Urothelium cell line (cell line): ENCODE data around the gene SPON2.

ENCODE experiments used
- DNase-seq: peaks from one replicate; pipeline ENCODE4 v3.0.0; 2011; ENCODE audit warnings: low spot score, mixed read lengths
- FAIRE-seq: peaks from 2 replicates; lab custom pipeline; 2011; peaks lifted over from hg19 to GRCh38; lab: Jason Lieb, UNC

The SPON2 gene

DNA sequence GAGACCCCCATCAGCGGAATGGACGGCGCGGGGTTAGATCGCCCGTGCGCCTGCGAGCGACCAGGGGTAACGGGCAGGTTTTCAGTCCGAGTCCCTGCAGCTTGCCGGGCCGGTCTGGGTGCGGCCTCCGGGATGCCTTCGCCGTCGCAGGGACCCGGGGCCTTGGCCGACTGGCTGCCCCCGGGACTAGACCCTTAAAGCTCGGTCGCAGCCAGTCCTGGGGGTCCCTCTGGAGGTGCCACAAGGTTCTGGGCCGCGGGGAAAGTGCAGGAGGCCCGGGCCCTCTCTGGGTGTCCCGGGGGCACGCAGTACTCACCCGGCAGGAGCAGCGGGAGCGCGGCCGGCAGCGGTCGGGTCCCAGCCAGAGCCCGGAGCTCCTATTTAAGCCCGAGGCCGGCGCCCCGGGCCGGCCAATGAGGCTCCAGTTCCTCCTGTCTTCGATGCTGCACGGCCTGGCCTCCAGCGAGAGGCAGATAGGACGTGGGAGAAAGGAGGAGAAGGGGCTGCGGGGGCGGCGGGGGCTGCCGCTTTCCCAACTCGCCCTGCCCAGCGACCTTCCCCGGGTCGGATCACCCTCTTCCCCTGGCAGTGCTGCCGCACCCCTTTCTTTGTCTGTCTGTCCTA lies at the start of gene SPON2:
Gene SPON2 (minus strand): TSS at position 356 of the 624 bp plus-strand sequence.
- no peak for FAIRE-seq
- DNase-seq, result no peak

DNA sequence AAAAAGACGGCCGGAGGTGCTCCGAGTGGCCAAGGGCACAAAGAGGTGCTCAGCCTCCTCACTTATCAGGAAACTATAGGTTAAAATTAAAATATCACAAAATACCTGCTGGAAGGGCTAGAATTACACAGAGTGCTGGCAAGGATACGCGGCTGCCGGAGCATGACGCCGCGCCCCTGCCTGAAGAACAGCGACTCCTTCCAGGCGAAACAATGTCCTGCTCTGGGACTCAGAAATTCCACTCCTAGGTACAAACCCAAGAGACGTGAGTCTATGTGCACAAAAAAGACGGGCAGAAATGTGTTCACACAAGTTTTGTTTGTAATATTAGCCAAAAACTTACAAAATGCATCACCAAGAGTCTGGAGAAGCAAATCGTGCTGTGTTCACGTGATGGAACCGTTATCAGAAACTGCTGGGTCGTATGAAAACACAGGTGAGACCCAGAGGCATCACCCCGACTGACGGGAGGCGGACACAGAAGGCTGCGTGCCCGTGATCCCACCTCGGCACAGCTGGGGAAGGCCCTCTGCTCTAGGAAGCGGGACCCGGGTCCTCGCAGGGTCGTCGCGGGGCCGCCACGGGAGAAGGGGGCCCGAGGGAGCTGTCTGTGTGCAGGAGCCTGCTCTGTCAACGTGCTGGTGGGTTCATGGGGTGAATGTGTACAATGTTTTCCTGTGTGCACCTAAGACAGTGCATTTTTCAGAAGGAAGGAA lies 48.9 kb upstream of the SPON2 start:
- DNase-seq (no peak), FAIRE-seq (no peak)

DNA sequence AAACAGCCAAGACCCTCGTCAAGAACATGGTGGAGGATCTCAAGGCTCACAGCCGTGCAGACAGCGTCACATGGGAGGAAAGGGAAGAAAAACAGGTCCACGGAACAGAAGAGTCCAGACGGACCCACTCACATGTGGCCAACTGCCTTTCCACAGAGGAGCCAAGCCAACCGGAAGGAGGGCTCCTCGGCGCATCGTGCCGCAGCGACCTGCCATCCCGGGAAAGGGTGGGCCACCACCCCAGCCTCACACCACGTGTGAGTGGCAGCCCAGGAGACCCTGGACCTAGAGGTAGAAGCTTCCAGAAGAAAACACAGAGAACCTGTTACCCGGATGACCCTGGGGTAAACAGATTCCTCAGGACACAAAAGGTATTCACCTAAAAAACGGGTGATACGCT lies 48.2 kb upstream of the SPON2 start:
- no peak for FAIRE-seq

DNA sequence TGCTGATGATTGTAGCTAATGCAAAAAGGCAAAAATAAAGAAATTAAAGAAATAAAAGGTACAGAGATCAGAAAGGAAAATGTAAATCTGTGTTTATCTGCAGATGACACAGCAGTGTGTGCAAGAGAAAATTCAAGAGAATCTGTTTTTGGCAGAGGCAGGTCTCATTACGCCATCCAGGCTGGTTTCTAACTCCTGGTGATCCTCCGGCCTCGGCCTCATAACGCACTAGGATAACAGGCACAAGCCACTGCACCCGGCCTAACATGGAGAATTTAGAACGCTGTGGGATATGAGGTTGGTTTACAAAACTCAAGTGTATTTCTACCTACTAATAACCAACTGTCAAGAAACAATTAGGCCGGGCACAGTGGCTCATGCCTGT lies 47.2 kb upstream of the SPON2 start:
- FAIRE-seq (no peak), DNase-seq (no peak)

More for the DNA sequence above, 48.2 kb upstream of the SPON2 start:
- DNase-seq, result no peak

DNA sequence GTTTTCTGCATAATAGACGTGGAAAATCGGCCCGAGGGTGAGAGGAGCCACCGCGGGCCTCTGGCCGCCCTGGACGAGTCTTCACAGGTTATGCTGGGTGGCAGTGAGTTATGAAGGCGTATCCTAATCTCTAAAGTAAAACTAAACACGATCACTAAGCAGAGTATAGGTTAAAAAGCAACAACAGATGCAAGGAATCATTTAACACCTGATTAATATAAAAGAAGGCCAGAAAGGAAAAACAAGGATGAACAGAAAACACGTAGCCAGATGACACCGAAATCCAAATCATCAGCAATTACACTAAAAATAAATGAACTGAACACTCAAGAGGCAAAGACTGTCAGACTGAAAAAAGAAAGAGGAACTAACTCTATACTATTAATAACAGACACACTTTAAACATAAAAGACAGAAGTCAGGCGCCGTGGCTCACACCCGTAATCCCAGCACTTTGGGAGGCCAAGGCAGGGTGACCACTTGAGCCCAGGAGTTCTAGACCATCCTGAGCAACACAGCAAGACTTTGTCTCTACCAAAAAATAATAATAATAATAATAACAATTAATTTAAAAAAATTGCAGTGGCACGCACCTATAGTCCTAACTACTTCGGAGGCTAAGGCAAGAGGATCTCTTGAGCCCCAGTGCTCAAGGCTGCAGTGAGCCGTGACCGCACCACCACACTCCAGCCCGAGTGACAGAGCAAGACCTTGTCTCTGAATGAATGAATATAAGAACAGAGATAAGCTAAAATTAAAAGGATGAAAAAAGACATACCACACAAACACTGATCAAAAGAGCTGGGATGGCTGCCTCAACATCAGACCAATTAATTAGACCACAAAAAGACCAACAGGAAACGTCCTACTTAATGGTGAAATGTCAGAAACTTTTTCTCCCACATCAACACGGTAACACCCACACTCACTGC lies 46.5 kb upstream of the SPON2 start:
- DNase-seq, result no peak
- no peak for FAIRE-seq

DNA sequence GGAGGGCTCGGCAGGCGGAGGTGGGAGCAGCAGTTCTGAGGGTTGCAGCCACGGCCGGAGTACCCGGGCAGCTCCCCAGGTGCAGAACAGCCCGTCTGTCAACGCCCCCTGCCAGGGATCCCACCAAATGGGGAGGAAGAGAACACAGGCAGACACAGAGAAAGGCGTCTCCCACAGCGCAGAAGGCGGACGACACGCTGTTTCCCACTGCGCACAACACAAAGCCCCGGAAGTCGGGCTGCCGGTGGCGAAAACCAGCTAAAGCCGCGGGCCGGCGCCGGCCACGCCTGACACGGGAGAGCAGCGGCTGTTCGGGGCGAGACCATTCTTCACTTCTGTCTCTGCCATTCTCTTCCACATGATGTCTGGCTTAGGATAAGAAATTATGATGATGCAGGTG lies 45.0 kb upstream of the SPON2 start:
- FAIRE-seq (no peak), DNase-seq (no peak)

DNA sequence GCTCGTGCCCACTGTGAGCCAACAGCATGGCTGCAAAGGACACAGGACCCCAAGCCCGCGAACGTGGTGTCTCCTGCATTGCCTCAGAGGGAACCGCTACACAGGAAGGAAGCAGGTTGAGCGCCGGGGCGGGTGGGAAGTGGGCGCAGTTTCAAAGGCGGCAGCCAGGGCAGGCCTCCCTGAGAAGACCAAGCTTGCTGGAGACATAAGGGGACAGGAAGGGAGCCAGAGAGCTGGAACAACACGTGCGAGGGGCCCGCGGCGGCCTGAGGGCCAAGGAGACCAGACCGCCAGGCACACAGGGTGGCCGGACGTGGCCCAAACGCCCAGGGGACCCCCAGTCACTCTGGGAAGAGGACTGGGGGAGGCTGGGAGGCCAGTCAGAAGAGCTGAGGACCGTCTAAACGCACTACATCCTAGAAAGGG lies 44.5 kb upstream of the SPON2 start:
- FAIRE-seq (no peak), DNase-seq (no peak)

DNA sequence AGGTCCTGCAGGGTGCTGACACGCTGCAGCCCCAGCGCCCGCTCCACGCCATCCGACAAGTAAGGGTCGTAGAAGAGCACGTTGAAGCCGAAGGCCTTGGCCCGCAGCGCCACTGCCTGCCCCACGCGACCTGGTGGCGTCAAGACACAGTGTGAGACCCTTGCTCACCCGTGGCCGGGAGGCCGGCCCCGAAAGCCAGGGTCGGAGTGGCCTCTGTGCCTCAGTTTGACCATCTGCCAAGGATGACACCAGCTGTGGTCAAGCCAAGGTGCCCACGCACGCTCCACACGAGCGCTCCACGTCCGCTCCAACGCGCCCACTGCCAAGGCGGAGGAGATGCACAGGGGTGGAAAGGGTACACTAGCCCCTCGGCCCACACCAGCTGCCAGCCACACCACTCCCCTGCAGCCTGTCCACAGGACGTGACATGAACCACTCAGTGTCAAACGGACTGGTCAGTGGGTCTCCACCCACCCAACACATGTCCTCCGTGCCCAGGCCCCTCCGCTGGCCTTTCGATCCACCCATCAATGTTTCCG lies 43.8 kb upstream of the SPON2 start:
- no peak for DNase-seq
- FAIRE-seq, result no peak

DNA sequence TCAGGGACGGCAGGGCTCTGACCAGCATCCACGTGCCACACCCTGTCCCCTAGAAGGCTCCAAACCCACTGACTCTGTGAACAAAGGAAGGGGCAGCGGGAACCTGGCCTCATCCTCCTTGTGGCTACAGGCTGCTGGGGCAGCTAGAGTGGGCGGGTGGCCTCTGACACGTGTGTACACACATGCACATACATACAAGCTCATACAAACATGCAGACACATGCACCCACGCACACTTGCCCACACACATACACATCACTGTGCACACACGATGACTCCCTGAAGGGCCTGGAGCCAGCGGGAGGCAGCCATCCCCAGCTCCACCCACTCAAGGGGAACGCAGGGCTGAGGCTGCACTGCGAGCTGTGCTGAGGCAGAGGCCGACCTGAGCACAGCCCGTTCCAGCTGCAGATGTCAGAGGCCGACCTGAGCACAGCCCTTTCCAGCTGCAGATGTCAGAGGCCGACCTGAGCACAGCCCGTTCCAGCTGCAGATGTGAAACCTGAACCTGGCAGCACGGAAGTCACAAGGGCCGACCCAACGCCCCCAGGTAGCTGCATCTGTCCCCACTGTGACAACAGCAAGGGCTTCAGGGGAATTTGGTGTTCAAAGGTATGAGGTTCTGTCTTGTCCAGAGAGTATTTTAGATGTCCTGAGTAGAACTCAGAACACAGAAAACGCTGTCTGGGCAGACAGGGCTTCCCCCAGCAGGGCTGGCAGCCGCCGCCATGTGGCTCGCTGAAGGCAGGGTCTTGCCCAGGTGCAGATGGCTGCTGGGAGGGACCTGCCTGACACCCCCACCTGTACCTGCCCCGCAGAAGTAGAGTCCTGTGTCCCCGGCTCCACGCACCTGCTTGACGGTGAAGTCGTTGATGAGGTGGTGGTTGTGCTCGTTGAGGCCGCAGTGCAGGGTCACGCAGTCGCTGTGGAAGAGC lies 43.0 kb upstream of the SPON2 start:
- no peak for DNase-seq
- no peak for FAIRE-seq

DNA sequence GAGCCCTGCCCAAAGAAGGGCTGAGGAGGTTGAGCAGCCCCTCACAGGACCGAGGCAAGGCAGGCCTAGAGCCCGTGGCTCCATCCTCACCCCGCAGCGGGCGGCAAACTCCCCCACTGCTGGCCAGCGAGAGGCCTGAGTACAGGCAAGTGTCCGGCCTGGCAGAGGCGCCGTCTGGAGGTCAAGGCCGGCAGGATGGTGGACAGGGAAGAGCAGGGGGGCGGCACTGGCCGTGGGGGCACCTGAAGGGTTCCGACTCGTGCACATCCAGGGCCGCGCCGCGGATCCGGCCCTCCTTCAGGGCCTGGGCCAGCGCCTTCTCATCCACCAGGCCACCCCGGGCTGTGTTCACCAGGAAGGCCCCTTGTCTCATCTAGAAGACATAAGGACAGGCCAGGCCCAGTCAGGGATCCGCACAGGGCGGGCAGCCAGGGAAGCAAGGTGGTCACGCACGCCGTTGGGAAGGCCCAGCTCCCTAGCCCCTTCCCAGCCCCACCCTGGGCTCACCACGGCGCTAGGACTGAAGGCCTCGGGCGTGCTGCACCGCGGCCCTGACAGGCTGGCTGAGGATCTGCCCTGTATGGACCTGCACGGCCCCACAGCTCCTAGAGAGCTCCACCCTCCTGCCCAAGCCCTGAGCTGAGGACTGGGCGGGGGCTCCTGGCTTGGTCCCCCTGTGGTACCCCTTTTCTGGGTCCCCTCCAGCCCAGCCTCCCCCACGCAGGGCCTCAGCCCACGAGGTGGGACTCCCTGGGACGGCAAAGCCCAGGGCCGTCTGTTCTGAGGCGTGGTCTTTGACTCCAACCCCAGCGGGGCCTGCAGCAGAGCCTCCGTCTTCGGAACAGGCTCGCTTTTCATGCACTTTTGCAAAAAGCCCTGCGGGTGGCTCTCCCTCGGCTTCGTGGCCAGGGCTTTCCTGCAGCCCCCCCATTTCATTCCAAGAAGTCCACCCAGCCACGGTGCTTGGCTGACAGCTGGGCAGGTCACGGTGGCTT lies 42.0 kb upstream of the SPON2 start:
- FAIRE-seq, result no peak
- DNase-seq, result no peak

DNA sequence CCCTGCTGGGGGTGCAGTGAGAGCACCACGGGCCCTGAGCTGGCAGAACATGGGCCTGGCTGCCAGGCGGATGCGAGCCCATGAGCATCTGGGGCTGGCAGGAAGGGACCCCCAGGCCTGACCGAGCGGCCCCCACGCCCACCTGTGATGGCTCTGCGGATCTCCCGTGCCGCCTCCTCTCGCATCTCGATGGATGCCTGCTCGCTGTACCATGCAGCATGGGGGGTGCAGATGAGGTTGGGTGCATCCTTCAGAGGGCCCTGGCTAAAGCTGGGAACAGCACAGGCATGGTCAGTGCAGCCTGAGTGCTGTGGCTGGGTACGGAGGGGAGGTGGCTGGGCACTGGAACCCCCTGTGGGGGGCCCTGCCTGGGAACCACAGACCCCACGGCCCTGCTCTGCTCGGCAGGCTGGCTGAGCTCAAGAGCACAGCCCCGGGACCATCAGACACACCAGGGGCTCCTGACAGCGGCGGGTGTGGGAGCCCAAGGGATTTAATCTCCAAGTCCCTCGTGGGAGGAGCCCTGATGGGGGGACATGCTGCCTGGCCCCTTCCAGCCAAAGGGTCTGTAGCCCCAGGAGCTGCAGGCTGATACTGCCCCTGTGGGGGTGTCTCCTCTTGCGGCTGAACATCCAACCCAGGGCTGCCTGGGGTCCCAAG lies 41.1 kb upstream of the SPON2 start:
- no peak for DNase-seq

DNA sequence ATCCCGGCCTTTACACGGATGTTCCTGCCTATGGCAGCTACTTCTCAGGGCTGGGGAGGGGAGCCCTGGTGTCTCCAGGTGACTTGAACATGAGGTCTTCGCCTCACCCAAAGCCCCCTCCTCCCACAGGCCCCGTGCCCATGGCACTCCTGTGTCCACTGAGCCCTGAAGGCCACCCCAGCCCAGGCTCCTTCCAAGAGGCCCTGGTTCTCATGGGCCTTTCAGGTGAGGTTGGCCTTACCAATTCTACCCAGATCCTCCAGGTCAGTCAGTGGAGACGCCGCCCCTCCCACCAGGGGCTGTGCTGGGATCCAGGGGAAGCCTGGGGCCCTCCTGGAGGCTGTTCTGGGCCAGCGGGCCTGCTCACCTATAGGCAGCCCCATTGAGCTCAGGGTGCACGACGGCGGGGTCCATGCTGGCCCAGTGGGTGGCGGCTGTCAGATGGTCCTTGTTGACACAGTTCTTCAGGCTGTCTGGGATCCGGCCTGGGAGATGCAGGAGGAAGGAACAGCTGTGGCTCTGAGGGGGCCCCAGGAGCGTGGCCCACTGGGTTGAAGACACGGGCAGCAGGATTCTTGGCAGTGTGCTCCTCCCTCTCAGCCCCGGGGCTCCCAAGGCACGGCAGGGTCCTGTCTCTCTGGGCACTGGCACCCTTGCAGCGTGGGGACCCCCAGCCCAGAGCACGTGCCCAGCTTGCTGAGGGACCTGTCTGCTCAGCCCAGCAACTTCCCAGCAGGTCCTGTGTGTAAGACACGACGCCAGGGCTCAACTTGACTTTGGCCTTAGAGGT lies 40.4 kb upstream of the SPON2 start:
- DNase-seq, result no peak
- FAIRE-seq, result no peak

More for the DNA sequence above, 41.1 kb upstream of the SPON2 start:
- no peak for FAIRE-seq

DNA sequence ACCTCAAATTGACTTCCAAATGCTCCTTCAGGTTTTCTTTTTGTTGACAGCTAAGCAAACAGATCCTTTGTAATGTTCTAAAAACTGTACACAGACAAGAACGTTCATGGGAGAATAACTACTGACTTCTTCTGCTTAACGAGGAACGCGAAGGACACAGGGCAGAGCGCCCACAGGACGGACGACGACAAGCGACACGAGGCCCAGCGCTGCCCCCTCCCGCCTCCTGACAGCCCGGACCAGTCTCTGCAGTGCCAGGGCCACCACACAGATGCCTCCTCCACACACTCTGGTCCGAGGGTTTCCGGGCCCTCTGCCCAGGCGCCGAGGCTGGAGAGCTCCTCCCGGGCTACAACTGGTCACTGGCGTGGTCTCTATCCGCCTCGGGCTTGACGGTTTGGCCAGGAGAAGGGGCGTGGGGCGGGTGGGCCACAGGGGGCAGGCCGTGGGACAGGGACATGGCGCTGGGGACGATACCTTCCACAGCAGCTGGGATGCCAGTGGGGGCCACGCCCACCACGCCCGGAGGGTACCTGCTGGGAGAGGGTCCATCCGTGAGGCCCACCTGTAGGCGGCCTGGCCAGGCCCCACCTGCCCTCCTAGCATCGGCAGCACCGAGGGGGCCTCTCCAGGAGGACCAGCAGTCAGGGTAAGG lies 39.6 kb upstream of the SPON2 start:
- FAIRE-seq (no peak), DNase-seq (no peak)

DNA sequence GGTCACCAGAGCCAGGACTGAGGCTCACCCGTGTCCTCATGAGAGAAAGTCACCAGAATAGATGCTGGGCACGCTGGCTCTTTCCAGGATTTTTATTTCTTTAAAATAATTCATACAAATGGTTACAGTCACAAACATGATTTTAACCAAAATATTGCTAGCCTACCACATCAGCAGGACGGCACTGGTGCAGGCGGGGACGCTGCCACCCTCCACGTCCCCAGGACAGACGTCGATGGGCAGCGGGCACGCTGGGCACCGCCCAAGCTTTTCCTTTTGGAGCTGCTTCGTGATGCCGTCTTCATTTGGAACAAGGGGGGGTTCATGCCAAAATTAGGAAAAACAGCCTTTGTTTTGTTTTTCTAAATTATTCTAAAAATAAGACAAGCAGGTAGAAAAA lies 39.0 kb upstream of the SPON2 start:
- FAIRE-seq (no peak), DNase-seq (no peak)

DNA sequence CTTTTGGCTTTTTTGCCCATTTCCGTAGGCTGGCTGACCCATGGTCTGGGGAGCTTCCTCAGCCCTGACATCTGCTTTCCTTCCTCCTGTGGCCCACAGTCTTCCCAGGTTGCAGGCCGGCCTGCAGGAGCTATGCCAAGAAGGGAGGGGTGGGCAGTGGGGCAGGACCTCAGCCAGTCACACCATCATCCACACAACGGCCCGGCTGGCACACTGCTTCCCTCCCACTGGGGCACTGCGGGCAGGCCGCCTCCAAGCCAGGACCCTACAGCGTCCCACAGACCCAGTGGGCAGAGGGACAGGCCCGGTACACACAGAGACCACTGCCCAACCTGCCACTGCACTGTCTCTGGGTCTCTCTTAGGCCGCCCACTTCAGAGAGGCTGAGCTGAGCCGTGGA lies 38.6 kb upstream of the SPON2 start:
- DNase-seq, result no peak
- no peak for FAIRE-seq

DNA sequence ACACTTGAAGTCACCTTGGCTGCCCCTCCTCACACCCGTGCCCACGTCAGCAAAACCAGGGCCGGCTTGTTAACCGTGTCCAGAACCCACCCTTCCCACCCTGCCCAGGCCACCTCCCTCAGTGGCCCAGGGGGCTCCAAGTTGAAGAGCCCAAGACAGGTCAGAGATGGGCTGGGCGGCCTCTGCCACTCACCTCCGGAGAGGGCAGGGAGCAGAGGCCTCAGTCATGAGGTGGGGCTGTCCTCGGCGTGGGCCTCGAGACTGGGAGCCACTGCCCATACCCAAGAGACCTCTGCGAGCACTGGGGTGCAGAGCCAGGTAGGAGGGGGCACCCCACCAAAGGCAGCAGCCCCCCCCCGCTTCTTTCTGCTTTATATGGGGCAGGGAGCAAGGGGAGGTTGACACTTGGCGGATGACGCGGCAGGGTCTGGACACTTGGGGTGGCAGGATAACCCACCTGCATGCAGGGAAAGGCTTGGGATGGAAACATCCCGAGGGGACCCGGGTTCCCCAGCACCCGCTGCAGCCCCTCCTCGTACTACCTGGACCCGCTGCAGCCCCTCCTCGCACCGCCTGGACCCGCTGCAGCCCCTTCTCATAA lies 38.0 kb upstream of the SPON2 start:
- FAIRE-seq (no peak), DNase-seq (no peak)

DNA sequence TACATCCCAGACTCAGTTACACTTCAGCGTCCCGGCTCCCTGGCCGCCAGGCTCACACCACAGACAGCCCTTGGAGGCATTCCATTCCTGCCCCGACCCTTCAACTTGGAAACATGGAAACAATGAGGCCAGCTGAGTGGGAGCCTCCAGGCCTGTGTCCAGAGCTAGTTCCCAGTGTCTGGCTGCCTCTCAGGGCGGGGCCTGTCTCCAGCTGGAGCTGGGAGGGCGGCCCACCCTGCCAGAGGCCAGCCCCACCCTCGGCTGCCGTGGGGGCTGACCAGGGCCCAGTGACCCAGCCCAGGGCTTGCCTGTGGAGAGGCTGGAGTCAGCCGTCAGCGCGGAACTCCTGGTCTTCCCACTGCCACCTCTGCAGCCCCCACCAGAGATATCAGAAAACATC lies 37.4 kb upstream of the SPON2 start:
- DNase-seq (no peak), FAIRE-seq (no peak)
